NCI-H2029 (cell line): Measurements from ENCODE around the gene PLCD3.

ENCODE experiments used
- DNase-seq: peaks from one replicate; lab custom pipeline; 2025; lab: John Stamatoyannopoulos, UW

PLCD3 gene

GRCh38 chr17:45132320-45132571 lies at the start of gene PLCD3:
TSS of gene PLCD3 (minus strand) at chr17:45132515. CDS start at chr17:45132410, 105 bp downstream.
- DNase-seq, result no peak

- DNase-seq, result no peak
These were observed 45.2 kb upstream of the PLCD3 start for GRCh38 chr17:45177563-45177962.

GRCh38 chr17:45175759-45176115 lies 43.4 kb upstream of the PLCD3 start:
- DNase-seq, result no peak

GRCh38 chr17:45172541-45173286 lies 40.4 kb upstream of the PLCD3 start:
- DNase-seq, result peak; percentile 60

GRCh38 chr17:45172232-45172540 lies 39.9 kb upstream of the PLCD3 start:
- no peak for DNase-seq

GRCh38 chr17:45171338-45172231 lies 39.3 kb upstream of the PLCD3 start:
- DNase-seq, result no peak

- DNase-seq, result no peak
These were observed 38.6 kb upstream of the PLCD3 start for GRCh38 chr17:45170931-45171337.

- no peak for DNase-seq
These were observed 38.1 kb upstream of the PLCD3 start for GRCh38 chr17:45170280-45170930.

GRCh38 chr17:45168991-45169752 lies 36.9 kb upstream of the PLCD3 start:
- DNase-seq, result no peak

- DNase-seq, result no peak
These were observed 32.5 kb upstream of the PLCD3 start for GRCh38 chr17:45164734-45165269.

- no peak for DNase-seq
These were observed 29.8 kb upstream of the PLCD3 start for GRCh38 chr17:45162025-45162687.

- DNase-seq, result peak; percentile 98
These were observed 29.1 kb upstream of the PLCD3 start, which contains the start of gene HEXIM2 for GRCh38 chr17:45161288-45162024. TSS of gene HEXIM2 (plus strand) at chr17:45161875. CDS start at chr17:45162794, 919 bp downstream.

GRCh38 chr17:45160447-45161287 lies 28.4 kb upstream of the PLCD3 start:
- DNase-seq, result peak; percentile 18

GRCh38 chr17:45156242-45156641 lies 23.9 kb upstream of the PLCD3 start:
- no peak for DNase-seq

- no peak for DNase-seq
These were observed 23.2 kb upstream of the PLCD3 start for GRCh38 chr17:45155483-45155882.

- no peak for DNase-seq
These were observed 22.7 kb upstream of the PLCD3 start for GRCh38 chr17:45155029-45155428.

GRCh38 chr17:45150911-45151809 lies 18.8 kb upstream of the PLCD3 start:
- DNase-seq, result no peak
